B cell (primary cell): ENCODE results near the gene CSMD2. TPM values are rescaled to one million over a fixed set of nuclear protein-coding genes. Genes with fewer than 3 reads are reported as not detected.

Experiments
- ATAC-seq: fragments of 200-7000 bp; cut with Tn5 transposase; one replicate; pipeline ENCODE4 v1.10.0; 2021; ENCODE audit warnings: low read depth, mild to moderate bottlenecking, moderate number of reproducible peaks, moderate library complexity
- CTCF ChIA-PET: fragments of 350-600 bp; sonication (Branson Sonifier 250); formaldehyde crosslinking; loops from one replicate; lab custom pipeline; 2021; ENCODE audit warnings: antibody characterized with exemption, inconsistent platforms; lab: Charles Lee
- POLR2A ChIA-PET: fragments of 350-600 bp; sonication (Branson Sonifier 250); formaldehyde crosslinking; loops from one replicate; lab custom pipeline; 2021; ENCODE audit warnings: antibody characterized with exemption; lab: Charles Lee
- DNase-seq: peaks from one replicate; pipeline ENCODE4 v3.0.0; 2013
- H2AFZ ChIP-seq: 2 replicates; pipeline ENCODE4 v1.6.1; 2012; ENCODE audit warnings: mild to moderate bottlenecking, low read depth, low read length; ENCODE audit not compliant: insufficient read depth, poor library complexity, severe bottlenecking
- H3K27ac ChIP-seq, 2 donors: 1 replicate in 1 of 2; 2 replicates in 1 of 2; pipeline ENCODE4 v1.5.1; 2012 to 2013; ENCODE audit warnings: low read length in 2 of 2, mild to moderate bottlenecking in 2 of 2, moderate library complexity in 1 of 2
- H3K27me3 ChIP-seq, 4 experiments: fragments of 200-600 bp in 1 of 4; sonication (generic) in 1 of 4; replicated peaks in 1 of 4; 1 replicate in 2 of 4; 2 replicates in 2 of 4; pipeline versions ENCODE4 v1.6.1 to v1.7.0; 2013 to 2016; ENCODE audit warnings: low read length in 3 of 4, mild to moderate bottlenecking in 2 of 4, mixed read lengths in 1 of 4, moderate library complexity in 1 of 4; ENCODE audit not compliant: insufficient read depth in 4 of 4, control insufficient read depth in 3 of 4; ENCODE audit errors: control extremely low read depth in 1 of 4
- H3K36me3 ChIP-seq, 2 experiments: replicated peaks in 1 of 2; 1 replicate in 1 of 2; 2 replicates in 1 of 2; pipeline versions ENCODE4 v1.6.1 to v1.7.1; 2013; ENCODE audit warnings: low read length in 1 of 2; ENCODE audit not compliant: insufficient read depth in 2 of 2, control insufficient read depth in 1 of 2; ENCODE audit errors: control extremely low read depth in 1 of 2, extremely low read depth in 1 of 2
- H3K4me1 ChIP-seq, 2 donors: fragments of 200-600 bp in 1 of 2; sonication (generic) in 1 of 2; 1 replicate in 1 of 2; 2 replicates in 1 of 2; pipeline versions ENCODE4 v1.5.1 to v1.6.1; 2013 to 2017; ENCODE audit warnings: low read length in 2 of 2; ENCODE audit not compliant: control insufficient read depth in 2 of 2, insufficient read depth in 2 of 2
- H3K4me2 ChIP-seq: replicated peaks from 2 replicates; pipeline ENCODE3; 2012; ENCODE audit warnings: mild to moderate bottlenecking, low read depth, low read length; ENCODE audit not compliant: poor library complexity, severe bottlenecking
- H3K4me3 ChIP-seq, 5 experiments: fragments of 200-600 bp in 1 of 5; sonication (generic) in 1 of 5; 1 replicate in 3 of 5; 2 replicates in 2 of 5; pipeline versions ENCODE4 v1.5.1 to v1.7.0; 2011 to 2016; ENCODE audit warnings: low read length in 4 of 5, mild to moderate bottlenecking in 4 of 5, low read depth in 2 of 5, control low read depth in 1 of 5, moderate library complexity in 1 of 5; ENCODE audit not compliant: insufficient read depth in 1 of 5; ENCODE audit errors: control extremely low read depth in 1 of 5, extremely low read depth in 1 of 5
- H3K79me2 ChIP-seq: fragments of 200-600 bp; sonication (generic); one replicate; pipeline ENCODE4 v1.6.0; 2016; ENCODE audit warnings: low read length; ENCODE audit not compliant: control insufficient read depth, insufficient read depth
- H3K9ac ChIP-seq: fragments of 200-600 bp; sonication (generic); 2 replicates; pipeline ENCODE4 v1.6.1; 2017; ENCODE audit warnings: mild to moderate bottlenecking, low read length, moderate library complexity
- H3K9me3 ChIP-seq, 3 donors: one replicate each; pipeline versions ENCODE4 v1.6.1 to v1.7.1; 2013; ENCODE audit warnings: low read length in 2 of 3; ENCODE audit not compliant: control insufficient read depth in 2 of 3, insufficient read depth in 1 of 3; ENCODE audit errors: control extremely low read depth in 1 of 3
- H4K20me1 ChIP-seq: 2 replicates; pipeline ENCODE4 v1.6.0; 2012; ENCODE audit warnings: mild to moderate bottlenecking, low read length; ENCODE audit not compliant: insufficient read depth, control insufficient read depth, poor library complexity, severe bottlenecking
- H3K27ac Mint-ChIP-seq: one replicate; pipeline ENCODE4 v1.8.0; 2021; ENCODE audit warnings: mixed read lengths
- H3K27me3 Mint-ChIP-seq: one replicate; pipeline ENCODE4 v1.8.0; 2021; ENCODE audit warnings: mixed read lengths
- H3K4me1 Mint-ChIP-seq: one replicate; pipeline ENCODE4 v1.8.0; 2021; ENCODE audit warnings: mixed read lengths
- H3K4me3 Mint-ChIP-seq: one replicate; pipeline ENCODE4 v1.8.0; 2021; ENCODE audit warnings: mixed read lengths
- H3K9me3 Mint-ChIP-seq: one replicate; pipeline ENCODE4 v1.8.0; 2022; ENCODE audit warnings: mixed read lengths; ENCODE audit not compliant: insufficient read depth
- CTCF ChIP-seq: fragments of 200-600 bp; IDR thresholded peaks from one replicate; pipeline ENCODE4 v1.8.0; 2022; ENCODE audit warnings: antibody characterized with exemption, mild to moderate bottlenecking
- EZH2 ChIP-seq: IDR thresholded peaks from 2 replicates; pipeline ENCODE4 v1.6.1; 2012; ENCODE audit warnings: borderline replicate concordance, low read depth, mild to moderate bottlenecking, moderate library complexity, low read length; ENCODE audit not compliant: insufficient read depth, poor library complexity, severe bottlenecking
- WGBS: methylation state at CpG from one replicate; pipeline ENCODE4 v1.1.5; 2013; ENCODE audit warnings: missing lambda C conversion rate; ENCODE audit not compliant: insufficient coverage; 5-methylcytosine and 5-hydroxymethylcytosine counted together
- intact Hi-C: fragments of 100-400 bp; cut with micrococcal nuclease; formaldehyde crosslinking; loops from one replicate; pipeline ENCODE4 v1.10.0; 2022
- polyA plus RNA-seq: library from polyadenylated mRNA; depleted of rRNA; stranded (reverse); fragments of >200 nt; gene quantifications from 2 replicates; pipeline ENCODE4 v1.2.3, GENCODE V29; 2012
- total RNA-seq, 2 donors: library from RNA; stranded (reverse); fragments of 120-200 nt in 1 of 2; gene quantifications; 1 replicate in 1 of 2; 2 replicates in 1 of 2; pipeline versions ENCODE4 v1.2.3 to v1.2.4, GENCODE V29; 2013 to 2022

The CSMD2 gene
- total and polyA plus RNA-seq, 2 donors (not counting 1 experiment from before 2014, with no cell fraction given), result not detected

GRCh38 chr1:33719326-33719725 is 445.7 kb downstream of the CSMD2 start:
- H3K27me3 ChIP-seq, result no peaks in the 10 kb centered on the region
- no peak overlapping the region for H3K4me3 ChIP-seq
- no peak overlapping the region for H3K9ac ChIP-seq
- H4K20me1 ChIP-seq, result no peaks in the 10 kb centered on the region
- no peak overlapping the region for H3K4me3 Mint-ChIP-seq
- H3K4me1 ChIP-seq, result no peaks in the 10 kb centered on the region
- ChIA-PET CTCF (no interaction called here), POLR2A (no interaction called here)
- no peak overlapping the region for H3K4me2 ChIP-seq
- no peak for TF ChIP-seq EZH2
- no peak for TF ChIP-seq CTCF
- H3K27ac Mint-ChIP-seq, result no peak overlapping the region
- no peaks in the 10 kb centered on the region for H3K9me3 ChIP-seq
- no peak overlapping the region for H3K27ac ChIP-seq
- 71% methylated on average over 1 of the region's 4 CpGs for WGBS
- no peaks in the 10 kb centered on the region for H3K9me3 Mint-ChIP-seq
- H2AFZ ChIP-seq, result no peak overlapping the region
- no peaks in the 10 kb centered on the region for H3K79me2 ChIP-seq
- no peaks in the 10 kb centered on the region for H3K36me3 ChIP-seq
- DNase-seq, result no peak
- no peaks in the 10 kb centered on the region for H3K27me3 Mint-ChIP-seq
- ATAC-seq, result no peak
- no peaks in the 10 kb centered on the region for H3K4me1 Mint-ChIP-seq
- intact Hi-C loops, result no loop called here

- Histone ChIP-seq H3K27me3 (no peaks in the 10 kb centered on the region), H3K9me3 (no peaks in the 10 kb centered on the region), H3K36me3 (no peaks in the 10 kb centered on the region), H3K4me2 (no peak overlapping the region), H3K4me1 (no peaks in the 10 kb centered on the region), H3K27ac (no peak overlapping the region), H3K9ac (no peak overlapping the region), H4K20me1 (no peaks in the 10 kb centered on the region), H3K4me3 (no peak overlapping the region), H2AFZ (no peak overlapping the region), H3K79me2 (no peaks in the 10 kb centered on the region)
- Mint-ChIP-seq H3K9me3 (no peaks in the 10 kb centered on the region), H3K27ac (no peak overlapping the region), H3K4me1 (no peaks in the 10 kb centered on the region), H3K4me3 (no peak overlapping the region), H3K27me3 (peaks cover 5% of the 10 kb centered on the region)
- CTCF ChIA-PET, result no interaction called here
- intact Hi-C loops, result no loop called here
- no peak for DNase-seq
- POLR2A ChIA-PET, result no interaction called here
- TF ChIP-seq EZH2 (no peak), CTCF (no peak)
- WGBS, result 100% methylated on average over 1 of the region's 3 CpGs
- no peak for ATAC-seq
Measured at GRCh38 chr1:33718186-33718585, 446.8 kb downstream of the CSMD2 start.
